NB4 (cell line): ENCODE data around the gene LRRC8C.

Source experiments
- DNase-seq: peaks from one replicate; pipeline ENCODE4 v3.0.0; 2010; ENCODE audit warnings: low read depth
- H3K4me3 ChIP-seq: one replicate; pipeline ENCODE4 v1.5.1; 2011; ENCODE audit warnings: mild to moderate bottlenecking, low read depth, low read length, moderate library complexity
- MAX ChIP-seq: IDR thresholded peaks from 2 replicates; pipeline ENCODE4 v1.6.1; 2011; ENCODE audit warnings: low read depth, low read length
- MYC ChIP-seq: IDR thresholded peaks from 2 replicates; pipeline ENCODE4 v1.6.1; 2011; ENCODE audit warnings: low read depth, low read length
- POLR2A ChIP-seq: IDR thresholded peaks from 2 replicates; pipeline ENCODE4 v1.6.1; 2011; ENCODE audit warnings: mild to moderate bottlenecking; ENCODE audit not compliant: insufficient read length; ENCODE audit errors: extremely low read depth
- TF ChIP-seq, protein P1 (sequence below): IDR thresholded peaks from one replicate; pipeline ENCODE4 v1.5.1; 2012; ENCODE audit warnings: low read depth, low read length

The LRRC8C gene

DNA sequence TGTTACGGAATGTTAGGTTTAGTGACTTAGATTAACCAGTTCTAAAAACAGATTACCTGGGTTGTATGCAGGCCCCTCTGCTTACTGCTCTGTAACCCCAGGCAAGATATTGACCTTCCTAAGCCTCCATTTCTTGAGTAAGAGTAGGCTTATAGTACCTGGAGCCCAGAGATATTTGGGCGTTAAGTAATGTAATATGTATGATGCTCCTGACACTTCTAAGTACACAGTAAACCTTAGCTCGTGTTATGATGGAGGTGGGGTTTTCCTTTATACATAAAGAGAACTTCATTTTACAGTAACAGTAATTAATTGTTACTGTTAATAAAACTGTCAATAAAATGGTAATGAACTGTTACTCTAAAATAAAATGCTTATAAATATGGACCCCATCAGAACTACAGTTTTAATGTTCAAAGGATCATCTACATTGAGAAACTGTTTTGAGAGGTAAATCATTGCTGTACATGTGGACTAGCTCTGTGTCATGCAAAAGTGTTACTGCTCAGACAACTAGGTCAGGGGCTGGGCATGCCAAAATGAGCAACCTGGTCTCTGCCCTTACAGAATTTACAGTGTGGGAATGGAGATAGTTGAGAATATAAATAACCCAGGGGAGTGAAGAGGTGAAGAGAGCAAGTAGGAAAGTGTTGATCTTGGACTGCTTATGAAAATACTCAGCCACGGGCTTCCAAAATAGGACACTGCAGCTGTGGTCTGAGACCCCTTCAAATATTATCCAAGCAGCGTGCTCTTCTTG is 26.6 kb downstream of the LRRC8C start:
- no peak for DNase-seq
- H3K4me3 ChIP-seq = no peak overlapping the region
- TF ChIP-seq MYC = no peak
- no peak for TF ChIP-seq POLR2A

- TF ChIP-seq MYC (no peak), POLR2A (no peak), MAX (no peak)
- TF ChIP-seq, protein P1, sequence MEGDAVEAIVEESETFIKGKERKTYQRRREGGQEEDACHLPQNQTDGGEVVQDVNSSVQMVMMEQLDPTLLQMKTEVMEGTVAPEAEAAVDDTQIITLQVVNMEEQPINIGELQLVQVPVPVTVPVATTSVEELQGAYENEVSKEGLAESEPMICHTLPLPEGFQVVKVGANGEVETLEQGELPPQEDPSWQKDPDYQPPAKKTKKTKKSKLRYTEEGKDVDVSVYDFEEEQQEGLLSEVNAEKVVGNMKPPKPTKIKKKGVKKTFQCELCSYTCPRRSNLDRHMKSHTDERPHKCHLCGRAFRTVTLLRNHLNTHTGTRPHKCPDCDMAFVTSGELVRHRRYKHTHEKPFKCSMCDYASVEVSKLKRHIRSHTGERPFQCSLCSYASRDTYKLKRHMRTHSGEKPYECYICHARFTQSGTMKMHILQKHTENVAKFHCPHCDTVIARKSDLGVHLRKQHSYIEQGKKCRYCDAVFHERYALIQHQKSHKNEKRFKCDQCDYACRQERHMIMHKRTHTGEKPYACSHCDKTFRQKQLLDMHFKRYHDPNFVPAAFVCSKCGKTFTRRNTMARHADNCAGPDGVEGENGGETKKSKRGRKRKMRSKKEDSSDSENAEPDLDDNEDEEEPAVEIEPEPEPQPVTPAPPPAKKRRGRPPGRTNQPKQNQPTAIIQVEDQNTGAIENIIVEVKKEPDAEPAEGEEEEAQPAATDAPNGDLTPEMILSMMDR = no peak
- DNase-seq = no peak
- no peak overlapping the region for H3K4me3 ChIP-seq
Observed at GRCh38 chr1:89660224-89661061, 27.5 kb downstream of the LRRC8C start.

DNA sequence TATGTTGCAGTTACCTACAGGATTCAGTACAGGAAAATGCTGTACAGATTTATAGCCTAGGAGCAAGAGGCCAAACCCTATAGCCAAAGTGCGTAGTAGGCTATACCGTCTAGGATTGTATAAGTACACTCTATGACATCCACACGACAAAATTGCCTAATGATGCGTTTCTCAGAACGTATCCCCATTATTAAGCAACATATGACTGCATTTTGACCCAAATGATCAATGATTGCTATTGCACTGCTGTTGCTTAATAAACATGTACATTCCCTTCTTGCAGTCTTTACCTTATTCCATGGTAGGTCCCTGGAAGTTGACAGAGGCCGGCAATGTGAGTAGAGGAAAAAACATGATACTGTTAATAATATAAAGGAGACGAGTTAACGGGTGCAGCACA is 33.0 kb downstream of the LRRC8C start:
- no peak for TF ChIP-seq POLR2A
- TF ChIP-seq MYC = no peak
- H3K4me3 ChIP-seq = no peak overlapping the region
- DNase-seq = no peak

DNA sequence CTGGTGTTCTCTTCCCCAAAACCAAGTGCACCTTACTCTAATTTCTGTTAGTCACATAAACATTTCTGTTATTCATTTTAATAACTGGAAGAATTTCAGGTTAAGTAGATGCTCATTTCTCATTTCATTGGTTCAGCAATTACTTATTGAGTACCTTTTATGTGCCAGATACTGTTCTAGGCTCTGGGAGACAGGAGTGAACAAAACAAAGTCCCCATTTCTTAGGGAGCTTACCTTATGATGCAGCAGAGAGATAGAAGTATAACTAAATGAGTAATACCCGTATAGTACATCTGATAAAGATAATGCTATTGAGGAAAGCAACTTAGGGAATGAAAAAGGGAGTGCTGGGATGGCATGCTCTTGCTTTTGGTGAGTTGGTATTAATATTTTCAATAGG is 33.7 kb downstream of the LRRC8C start:
- TF ChIP-seq, protein P1 = no peak
- no peak for TF ChIP-seq MAX
- no peak for TF ChIP-seq MYC
- TF ChIP-seq POLR2A = no peak
- no peak for DNase-seq
- H3K4me3 ChIP-seq = no peak overlapping the region

DNA sequence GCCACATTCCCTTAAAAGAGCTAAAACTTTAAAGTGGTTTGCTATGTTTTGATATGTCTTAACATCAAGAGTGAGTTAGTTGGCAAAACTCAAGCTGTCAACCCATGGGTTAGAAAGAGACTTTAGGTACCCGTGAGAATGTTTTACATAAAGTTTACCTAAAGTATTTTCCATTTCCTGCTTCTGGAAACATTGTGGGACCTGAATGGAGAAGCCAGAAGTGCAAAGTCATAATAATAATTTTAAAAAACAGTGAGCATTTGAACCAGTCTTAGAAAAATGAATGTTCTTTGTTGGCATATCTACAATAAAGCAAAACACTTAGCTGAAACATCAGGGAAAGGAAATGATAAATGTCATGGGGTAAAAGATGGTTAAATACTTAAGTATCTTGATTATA is 34.8 kb downstream of the LRRC8C start:
- DNase-seq = no peak
- TF ChIP-seq POLR2A (no peak), MYC (no peak), MAX (no peak)
- TF ChIP-seq, protein P1 = no peak
- H3K4me3 ChIP-seq = no peak overlapping the region

GRCh38 chr1:89668961-89669360 is 36.0 kb downstream of the LRRC8C start:
- TF ChIP-seq MAX (no peak), MYC (no peak), POLR2A (no peak)
- TF ChIP-seq, protein P1 = no peak
- H3K4me3 ChIP-seq = no peak overlapping the region
- DNase-seq = no peak
